WTC11 (cell line): ENCODE data around the gene LEAP2. TPM values are rescaled to one million over a fixed set of nuclear protein-coding genes. Genes with fewer than 3 reads are reported as not detected.
A peak's percentile ranks its signal among the peaks of the same experiment; 100 is the strongest.

Source experiments
- ATAC-seq: fragments of 200-7000 bp; cut with Tn5 transposase; 2 replicates; pipeline ENCODE4 v1.10.0; 2021; ENCODE audit warnings: mild to moderate bottlenecking, moderate library complexity
- CTCF ChIA-PET: fragments of 300-600 bp; sonication (Branson Sonifier 250); formaldehyde crosslinking; loops from one replicate; lab custom pipeline; 2021; ENCODE audit warnings: antibody characterized with exemption; lab: Charles Lee
- POLR2A ChIA-PET: fragments of 350-600 bp; sonication (Branson Sonifier 250); formaldehyde crosslinking; loops from one replicate; lab custom pipeline; 2021; ENCODE audit warnings: antibody characterized with exemption; lab: Charles Lee
- DNase-seq: peaks from one replicate; pipeline ENCODE4 v3.0.0; 2021; ENCODE audit warnings: low spot score
- H3K27ac Mint-ChIP-seq: 2 replicates; pipeline ENCODE4 v1.8.0; 2021; ENCODE audit warnings: mixed read lengths
- H3K27me3 Mint-ChIP-seq: 2 replicates; pipeline ENCODE4 v1.8.0; 2021; ENCODE audit warnings: low read depth, mild to moderate bottlenecking, moderate library complexity, mixed read lengths
- H3K36me3 Mint-ChIP-seq: 2 replicates; pipeline ENCODE4 v1.8.0; 2021; ENCODE audit warnings: mixed read lengths
- H3K4me1 Mint-ChIP-seq: 2 replicates; pipeline ENCODE4 v1.8.0; 2022; ENCODE audit warnings: mixed read lengths
- H3K4me3 Mint-ChIP-seq: 2 replicates; pipeline ENCODE4 v1.8.0; 2021; ENCODE audit warnings: mild to moderate bottlenecking, moderate library complexity, mixed read lengths
- H3K9me3 Mint-ChIP-seq: 2 replicates; pipeline ENCODE4 v1.8.0; 2021; ENCODE audit warnings: mixed read lengths
- ATF1 ChIP-seq: sonication (generic); formaldehyde crosslinking; IDR thresholded peaks from 2 replicates; pipeline ENCODE4 v1.8.1; 2023; ENCODE audit warnings: mild to moderate bottlenecking, moderate library complexity, missing genetic modification reagents
- CBFB ChIP-seq: sonication (generic); formaldehyde crosslinking; IDR thresholded peaks from 2 replicates; pipeline ENCODE4 v1.8.1; 2022; ENCODE audit warnings: mild to moderate bottlenecking, low read depth, missing genetic modification reagents
- CDX4 ChIP-seq: fragments of 250-450 bp; sonication (Bioruptor Pico); IDR thresholded peaks from 2 replicates; pipeline ENCODE4 v1.9.0; 2021; ENCODE audit warnings: moderate library complexity, mild to moderate bottlenecking, inconsistent platforms, borderline replicate concordance
- CREB1 ChIP-seq: sonication (generic); formaldehyde crosslinking; IDR thresholded peaks from 2 replicates; pipeline ENCODE4 v1.8.0; 2023; ENCODE audit warnings: mild to moderate bottlenecking, missing genetic modification reagents
- GABPB1 ChIP-seq: sonication (generic); formaldehyde crosslinking; IDR thresholded peaks from 2 replicates; pipeline ENCODE4 v1.8.1; 2023; ENCODE audit warnings: mild to moderate bottlenecking, missing genetic modification reagents
- NR1H2 ChIP-seq: sonication (generic); formaldehyde crosslinking; IDR thresholded peaks from 2 replicates; pipeline ENCODE4 v1.9.0; 2021; ENCODE audit warnings: mild to moderate bottlenecking, moderate library complexity, missing genetic modification reagents
- TEAD4 ChIP-seq: sonication (generic); formaldehyde crosslinking; IDR thresholded peaks from 2 replicates; pipeline ENCODE4 v1.8.0; 2022; ENCODE audit warnings: mild to moderate bottlenecking, missing genetic modification reagents
- ZBTB21 ChIP-seq: sonication (generic); formaldehyde crosslinking; IDR thresholded peaks from 2 replicates; pipeline ENCODE4 v1.8.1; 2023; ENCODE audit warnings: mild to moderate bottlenecking, missing genetic modification reagents, borderline replicate concordance
- ZNF281 ChIP-seq: sonication (generic); formaldehyde crosslinking; IDR thresholded peaks from 2 replicates; pipeline ENCODE4 v1.8.0; 2023; ENCODE audit warnings: mild to moderate bottlenecking, missing genetic modification reagents
- ZNF532 ChIP-seq: fragments of 250-450 bp; sonication (Bioruptor Pico); IDR thresholded peaks from 2 replicates; pipeline ENCODE4 v1.9.0; 2021; ENCODE audit warnings: mild to moderate bottlenecking, borderline replicate concordance
- ZNF671 ChIP-seq: fragments of 250-450 bp; sonication (Bioruptor Pico); IDR thresholded peaks from 2 replicates; pipeline ENCODE4 v1.8.0; 2021; ENCODE audit warnings: mild to moderate bottlenecking
- total RNA-seq: library from RNA; stranded (reverse); gene quantifications from 3 replicates; pipeline ENCODE4 v1.2.3, GENCODE V29; 2021
- TF ChIP-seq, protein P1 (sequence below): sonication (generic); formaldehyde crosslinking; IDR thresholded peaks from 2 replicates; pipeline ENCODE4 v1.8.0; 2023; ENCODE audit warnings: missing genetic modification reagents, mild to moderate bottlenecking, borderline replicate concordance
- TF ChIP-seq, protein P2 (sequence below): sonication (generic); formaldehyde crosslinking; IDR thresholded peaks from 2 replicates; pipeline ENCODE4 v1.8.1; 2022; ENCODE audit warnings: low read depth, missing genetic modification reagents, borderline replicate concordance

The LEAP2 gene
- total RNA-seq, 1 experiment from 2014 or later = 2.0 TPM

DNA sequence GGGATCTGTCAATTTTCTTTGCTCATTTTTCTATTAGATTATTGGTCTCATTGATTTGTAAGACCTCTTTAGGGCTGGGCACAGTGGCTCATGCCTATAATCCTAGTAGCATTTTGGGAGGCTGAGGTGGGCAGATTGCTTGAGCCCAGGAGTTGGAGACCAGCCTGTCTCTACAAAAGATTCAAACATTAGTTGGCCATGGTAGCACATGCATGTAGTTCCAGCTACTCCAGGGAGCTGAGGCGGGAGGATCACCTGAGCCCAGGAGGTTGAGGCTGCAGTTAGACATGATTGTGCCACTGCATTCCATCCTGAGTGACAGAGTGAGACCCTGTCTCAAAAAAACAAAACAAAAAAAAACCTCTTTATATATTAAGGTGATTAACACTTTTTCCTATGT lies 36.6 kb upstream of the LEAP2 start:
- no peak for DNase-seq
- POLR2A ChIA-PET = no interaction called here
- no peak overlapping the region for H3K27ac Mint-ChIP-seq
- peaks cover 19% of the 10 kb centered on the region for H3K27me3 Mint-ChIP-seq
- H3K4me3 Mint-ChIP-seq = no peak overlapping the region
- CTCF ChIA-PET = interaction anchor here (2.1 kb wide), 1 partner anchor 17 kb away, joined by 5 read pairs; no protein-coding TSS in a partner anchor
- TF ChIP-seq ATF1 (no peak), CDX4 (CRISPR knock-in tag) (no peak), TEAD4 (no peak), ZNF281 (CRISPR knock-in tag) (no peak)
- TF ChIP-seq, protein P1, sequence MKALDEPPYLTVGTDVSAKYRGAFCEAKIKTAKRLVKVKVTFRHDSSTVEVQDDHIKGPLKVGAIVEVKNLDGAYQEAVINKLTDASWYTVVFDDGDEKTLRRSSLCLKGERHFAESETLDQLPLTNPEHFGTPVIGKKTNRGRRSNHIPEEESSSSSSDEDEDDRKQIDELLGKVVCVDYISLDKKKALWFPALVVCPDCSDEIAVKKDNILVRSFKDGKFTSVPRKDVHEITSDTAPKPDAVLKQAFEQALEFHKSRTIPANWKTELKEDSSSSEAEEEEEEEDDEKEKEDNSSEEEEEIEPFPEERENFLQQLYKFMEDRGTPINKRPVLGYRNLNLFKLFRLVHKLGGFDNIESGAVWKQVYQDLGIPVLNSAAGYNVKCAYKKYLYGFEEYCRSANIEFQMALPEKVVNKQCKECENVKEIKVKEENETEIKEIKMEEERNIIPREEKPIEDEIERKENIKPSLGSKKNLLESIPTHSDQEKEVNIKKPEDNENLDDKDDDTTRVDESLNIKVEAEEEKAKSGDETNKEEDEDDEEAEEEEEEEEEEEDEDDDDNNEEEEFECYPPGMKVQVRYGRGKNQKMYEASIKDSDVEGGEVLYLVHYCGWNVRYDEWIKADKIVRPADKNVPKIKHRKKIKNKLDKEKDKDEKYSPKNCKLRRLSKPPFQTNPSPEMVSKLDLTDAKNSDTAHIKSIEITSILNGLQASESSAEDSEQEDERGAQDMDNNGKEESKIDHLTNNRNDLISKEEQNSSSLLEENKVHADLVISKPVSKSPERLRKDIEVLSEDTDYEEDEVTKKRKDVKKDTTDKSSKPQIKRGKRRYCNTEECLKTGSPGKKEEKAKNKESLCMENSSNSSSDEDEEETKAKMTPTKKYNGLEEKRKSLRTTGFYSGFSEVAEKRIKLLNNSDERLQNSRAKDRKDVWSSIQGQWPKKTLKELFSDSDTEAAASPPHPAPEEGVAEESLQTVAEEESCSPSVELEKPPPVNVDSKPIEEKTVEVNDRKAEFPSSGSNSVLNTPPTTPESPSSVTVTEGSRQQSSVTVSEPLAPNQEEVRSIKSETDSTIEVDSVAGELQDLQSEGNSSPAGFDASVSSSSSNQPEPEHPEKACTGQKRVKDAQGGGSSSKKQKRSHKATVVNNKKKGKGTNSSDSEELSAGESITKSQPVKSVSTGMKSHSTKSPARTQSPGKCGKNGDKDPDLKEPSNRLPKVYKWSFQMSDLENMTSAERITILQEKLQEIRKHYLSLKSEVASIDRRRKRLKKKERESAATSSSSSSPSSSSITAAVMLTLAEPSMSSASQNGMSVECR (CRISPR knock-in tag) = no peak
- TF ChIP-seq, protein P2, sequence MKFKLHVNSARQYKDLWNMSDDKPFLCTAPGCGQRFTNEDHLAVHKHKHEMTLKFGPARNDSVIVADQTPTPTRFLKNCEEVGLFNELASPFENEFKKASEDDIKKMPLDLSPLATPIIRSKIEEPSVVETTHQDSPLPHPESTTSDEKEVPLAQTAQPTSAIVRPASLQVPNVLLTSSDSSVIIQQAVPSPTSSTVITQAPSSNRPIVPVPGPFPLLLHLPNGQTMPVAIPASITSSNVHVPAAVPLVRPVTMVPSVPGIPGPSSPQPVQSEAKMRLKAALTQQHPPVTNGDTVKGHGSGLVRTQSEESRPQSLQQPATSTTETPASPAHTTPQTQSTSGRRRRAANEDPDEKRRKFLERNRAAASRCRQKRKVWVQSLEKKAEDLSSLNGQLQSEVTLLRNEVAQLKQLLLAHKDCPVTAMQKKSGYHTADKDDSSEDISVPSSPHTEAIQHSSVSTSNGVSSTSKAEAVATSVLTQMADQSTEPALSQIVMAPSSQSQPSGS = no peak
- TF ChIP-seq, all 79 proteins: peak for 0
- Mint-ChIP-seq H3K36me3 (no peaks in the 10 kb centered on the region), H3K9me3 (no peaks in the 10 kb centered on the region), H3K4me1 (no peaks in the 10 kb centered on the region)
- no peak for ATAC-seq

GRCh38 chr5:132837868-132838267 lies 35.6 kb upstream of the LEAP2 start:
- H3K9me3 Mint-ChIP-seq = no peaks in the 10 kb centered on the region
- ChIA-PET POLR2A (no interaction called here), CTCF (no interaction called here)
- ATAC-seq (no peak), DNase-seq (no peak)
- no peak overlapping the region for H3K4me3 Mint-ChIP-seq
- H3K36me3 Mint-ChIP-seq = no peaks in the 10 kb centered on the region
- TF ChIP-seq NR1H2 = no peak
- no peak for TF ChIP-seq CREB1 (CRISPR knock-in tag)
- TF ChIP-seq ZNF671 = no peak
- no peak for TF ChIP-seq ZBTB21
- TF ChIP-seq GABPB1 (CRISPR knock-in tag) = peak; percentile 59; the same call in 1 of the 2 replicates
- no peak for TF ChIP-seq ZNF532 (CRISPR knock-in tag)
- no peak for TF ChIP-seq CBFB (CRISPR knock-in tag)
- H3K27me3 Mint-ChIP-seq = peaks cover 10% of the 10 kb centered on the region
- H3K27ac Mint-ChIP-seq = no peak overlapping the region
- no peaks in the 10 kb centered on the region for H3K4me1 Mint-ChIP-seq
